ENCODE results near the gene ENC1.

Gene ENC1

DNA sequence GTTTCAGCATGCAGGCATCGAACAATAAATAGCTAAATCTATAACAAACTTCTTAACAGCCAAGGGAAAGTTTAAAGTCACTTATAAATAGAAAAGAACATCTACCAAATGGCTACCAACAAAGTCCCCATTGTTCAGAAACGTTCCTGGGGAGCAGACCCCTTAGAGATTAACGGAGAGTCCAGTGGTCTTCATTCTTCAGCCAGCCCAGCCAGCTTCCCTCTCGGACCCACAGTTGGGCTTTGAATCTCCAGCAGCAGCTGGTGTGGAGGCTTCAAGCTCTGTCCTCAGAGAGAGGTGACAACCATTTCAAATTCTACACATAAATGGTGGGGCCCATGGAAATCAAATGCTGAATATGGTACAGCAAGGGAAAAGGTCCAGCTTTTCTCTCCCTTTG is 11.2 kb downstream of the ENC1 start:
- TF ChIP-seq GATA3 (IDR thresholded peaks at IDR 0.05; ENCODE audit: low read depth, low read length) (no peak), GATA2 (IDR thresholded peaks at IDR 0.05; ENCODE audit: low read depth, low read length) (no peak)

DNA sequence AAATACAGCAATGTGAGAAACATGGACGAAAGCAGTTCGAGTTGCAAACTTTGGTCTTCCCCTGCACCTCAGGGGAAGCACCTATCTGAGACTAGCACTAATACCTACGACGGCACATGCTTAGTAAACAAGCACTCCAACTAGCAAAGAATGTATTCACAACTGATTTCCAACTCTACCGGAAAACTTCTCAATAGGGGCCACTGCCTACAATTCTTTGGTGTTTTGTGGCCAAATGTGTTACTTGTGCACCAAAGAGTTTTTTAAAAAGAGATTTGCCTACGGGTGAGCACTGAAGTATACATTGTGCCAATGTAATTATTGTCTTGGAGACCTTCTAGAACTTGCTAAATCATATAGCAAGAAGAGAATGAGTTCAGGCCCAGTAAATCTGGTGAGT is 12.2 kb downstream of the ENC1 start:
- TF ChIP-seq GATA3 (IDR thresholded peaks at IDR 0.05; ENCODE audit: low read depth, low read length), result no peak
- no peak for TF ChIP-seq GATA2 (IDR thresholded peaks at IDR 0.05; ENCODE audit: low read depth, low read length)

- TF ChIP-seq GATA2 (IDR thresholded peaks at IDR 0.05; ENCODE audit: low read depth, low read length) (no peak), GATA3 (IDR thresholded peaks at IDR 0.05; ENCODE audit: low read depth, low read length) (no peak)
These were observed 12.8 kb downstream of the ENC1 start for GRCh38 chr5:74627646-74628279.

- TF ChIP-seq GATA2 (IDR thresholded peaks at IDR 0.05; ENCODE audit: low read depth, low read length) (no peak), GATA3 (IDR thresholded peaks at IDR 0.05; ENCODE audit: low read depth, low read length) (no peak)
These were observed 13.9 kb downstream of the ENC1 start for GRCh38 chr5:74626386-74627222.

GRCh38 chr5:74625742-74626241 is 14.7 kb downstream of the ENC1 start:
- TF ChIP-seq GATA2 (IDR thresholded peaks at IDR 0.05; ENCODE audit: low read depth, low read length) (no peak), GATA3 (IDR thresholded peaks at IDR 0.05; ENCODE audit: low read depth, low read length) (no peak)

GRCh38 chr5:74624931-74625505 is 15.5 kb downstream of the ENC1 start:
- TF ChIP-seq GATA3 (IDR thresholded peaks at IDR 0.05; ENCODE audit: low read depth, low read length) (no peak), GATA2 (IDR thresholded peaks at IDR 0.05; ENCODE audit: low read depth, low read length) (no peak)

- TF ChIP-seq GATA2 (IDR thresholded peaks at IDR 0.05; ENCODE audit: low read depth, low read length), result no peak
- TF ChIP-seq GATA3 (IDR thresholded peaks at IDR 0.05; ENCODE audit: low read depth, low read length), result no peak
These were observed 16.0 kb downstream of the ENC1 start for GRCh38 chr5:74624501-74624900.

GRCh38 chr5:74623748-74624408 is 16.6 kb downstream of the ENC1 start:
- no peak for TF ChIP-seq GATA2 (IDR thresholded peaks at IDR 0.05; ENCODE audit: low read depth, low read length)
- TF ChIP-seq GATA3 (IDR thresholded peaks at IDR 0.05; ENCODE audit: low read depth, low read length), result no peak

DNA sequence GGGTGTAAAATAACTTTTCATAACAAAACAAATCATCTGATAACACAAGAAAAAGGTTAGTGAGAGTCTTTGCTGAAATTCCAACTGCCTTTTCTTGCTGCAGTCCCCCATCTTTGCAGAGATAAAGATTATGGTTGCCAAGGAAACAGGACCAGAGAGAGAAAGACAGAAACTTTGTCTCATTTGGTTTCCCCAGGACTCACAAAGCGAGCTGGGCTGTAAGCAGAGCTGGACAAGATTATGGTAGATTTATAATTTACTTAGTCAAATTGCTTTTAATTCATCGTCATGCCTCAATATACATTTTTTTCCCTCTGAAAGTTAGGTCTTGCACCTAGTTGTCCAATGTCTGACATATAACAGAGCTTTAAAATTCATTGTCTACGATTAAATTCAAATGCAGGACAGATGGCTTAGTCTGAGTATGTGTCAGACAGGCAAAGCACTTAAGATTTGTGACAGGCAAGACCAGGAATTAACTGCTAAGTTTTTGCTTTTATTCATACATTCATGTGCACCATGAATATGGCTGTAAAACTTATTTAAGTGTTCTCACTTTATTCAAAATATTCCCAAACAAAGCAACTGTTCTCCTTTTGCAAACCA is 17.4 kb downstream of the ENC1 start:
- TF ChIP-seq GATA3 (IDR thresholded peaks at IDR 0.05; ENCODE audit: low read depth, low read length) (no peak), GATA2 (IDR thresholded peaks at IDR 0.05; ENCODE audit: low read depth, low read length) (no peak)

- TF ChIP-seq GATA3 (IDR thresholded peaks at IDR 0.05; ENCODE audit: low read depth, low read length) (no peak), GATA2 (IDR thresholded peaks at IDR 0.05; ENCODE audit: low read depth, low read length) (no peak)
These were observed 18.4 kb downstream of the ENC1 start for GRCh38 chr5:74622122-74622521.

DNA sequence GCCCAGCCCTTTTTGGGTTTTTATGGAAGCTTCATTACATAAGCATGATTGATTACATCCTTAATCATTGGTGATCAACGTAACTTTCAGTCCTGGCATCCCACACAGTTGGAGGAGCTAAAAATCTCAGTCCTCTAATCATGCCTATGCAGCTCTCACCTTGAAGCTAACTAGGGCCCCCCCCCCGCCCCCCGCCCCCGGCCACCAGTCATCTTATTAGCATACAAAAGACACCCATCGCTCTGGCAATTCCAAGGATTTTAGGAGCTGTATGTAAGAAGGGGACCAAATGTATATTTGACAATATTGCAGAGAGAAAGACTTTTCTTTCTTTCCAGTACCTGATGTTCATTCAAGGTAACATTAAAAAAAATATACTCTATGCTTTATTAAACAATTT is 19.0 kb downstream of the ENC1 start:
- no peak for TF ChIP-seq GATA3 (IDR thresholded peaks at IDR 0.05; ENCODE audit: low read depth, low read length)

- no peak for TF ChIP-seq GATA3 (IDR thresholded peaks at IDR 0.05; ENCODE audit: low read depth, low read length)
- no peak for TF ChIP-seq GATA2 (IDR thresholded peaks at IDR 0.05; ENCODE audit: low read depth, low read length)
These were observed 21.2 kb downstream of the ENC1 start for GRCh38 chr5:74619308-74619707.

DNA sequence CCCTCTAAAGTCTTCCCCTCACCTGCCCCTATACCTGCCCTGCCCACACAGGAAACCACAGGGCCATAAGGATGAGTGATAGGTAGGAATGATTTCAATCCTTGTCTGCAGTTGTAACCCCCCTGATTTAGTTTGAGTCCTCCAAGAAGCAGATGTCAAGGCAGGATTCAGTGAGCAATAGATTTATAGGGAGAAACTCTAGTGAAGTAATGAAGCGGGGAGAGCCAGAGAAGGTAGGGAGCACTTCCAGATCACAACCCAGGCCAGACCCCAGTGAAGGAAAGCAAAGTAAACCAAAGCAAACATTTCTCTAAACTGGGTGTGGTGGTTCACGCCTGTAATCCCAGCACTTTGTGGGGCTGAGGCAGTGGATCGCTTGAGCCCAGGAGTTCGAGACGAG is 22.4 kb downstream of the ENC1 start:
- TF ChIP-seq GATA3 (IDR thresholded peaks at IDR 0.05; ENCODE audit: low read depth, low read length) (no peak), GATA2 (IDR thresholded peaks at IDR 0.05; ENCODE audit: low read depth, low read length) (no peak)

DNA sequence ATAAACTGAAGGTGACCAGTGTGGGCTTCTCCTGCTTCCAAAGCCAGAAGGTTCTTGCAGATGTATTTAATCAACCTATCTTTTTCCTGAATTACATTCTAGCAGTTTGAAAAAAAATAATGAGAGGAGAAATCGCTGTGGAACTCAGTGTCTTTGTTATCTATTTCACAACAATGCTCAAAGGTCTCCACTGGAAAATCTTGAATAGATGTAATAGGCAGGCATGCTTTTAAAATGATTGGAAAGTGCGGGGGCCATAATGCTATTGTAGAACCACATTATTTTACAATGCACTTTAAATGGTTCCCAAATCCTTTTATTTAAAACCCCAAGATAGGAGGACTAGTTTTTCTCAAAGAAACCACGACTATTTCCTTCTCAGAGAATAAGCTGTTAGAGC is 23.3 kb downstream of the ENC1 start:
- TF ChIP-seq GATA3 (IDR thresholded peaks at IDR 0.05; ENCODE audit: low read depth, low read length), result no peak
- no peak for TF ChIP-seq GATA2 (IDR thresholded peaks at IDR 0.05; ENCODE audit: low read depth, low read length)
